ENCODE results near the gene ANKRD2.

ANKRD2 gene

GRCh38 chr10:97572214-97572989 is at the start of gene ANKRD2:
Gene ANKRD2 (plus strand): TSS chr10:97572779. CDS start chr10:97572789, 10 bp downstream.
- CTCF ChIA-PET = interaction anchor here (0.6 to 5.1 kb wide), 28 partner anchors 10 to 554 kb away, joined by 3 to 78 read pairs (median 4); partner anchors contain the start of gene HOGA1
- Histone ChIP-seq H3K9me3 (ENCODE audit: control insufficient read depth, insufficient read depth, low read depth, low read length) (no peaks in the 10 kb centered on the region), H3K4me1 (ENCODE audit: control insufficient read depth, insufficient read depth, low read length) (peaks cover 6% of the 10 kb centered on the region), H3K36me3 (ENCODE audit: control insufficient read depth in 2 of 2, insufficient read depth in 1 of 2, low read length in 2 of 2) (peaks cover 0 to 12% of the 10 kb centered on the region in 2 experiments; a peak in 2 of 3 replicates), H3K27ac (ENCODE audit: extremely low read depth, low read depth, low read length) (no peak within 1 kb of the TSS), H3K4me3 (ENCODE audit: low read depth, low read length) (no peak within 1 kb of the TSS)
- POLR2A ChIA-PET = interaction anchor here (0.6 to 1.5 kb wide), 3 partner anchors 12 to 24 kb away, joined by 3 to 5 read pairs (median 4); partner anchors contain the start of gene HOGA1
- TF ChIP-seq ZNF398 (tag by site-specific recombination; IDR thresholded peaks at IDR 0.05) (no peak), ZSCAN30 (tag by site-specific recombination; IDR thresholded peaks at IDR 0.05) (peak; percentile 93), ZNF521 (tag by site-specific recombination; IDR thresholded peaks at IDR 0.05) (no peak), ZNF2 (tag by site-specific recombination; IDR thresholded peaks at IDR 0.05) (peak; percentile 76; the same call in 1 of the 2 replicates), ZNF600 (tag by site-specific recombination; IDR thresholded peaks at IDR 0.05) (peak; percentile 47; the same call in 1 of the 2 replicates), ZNF302 (tag by site-specific recombination; IDR thresholded peaks at IDR 0.05; ENCODE audit: low read depth) (no peak), SP2 (tag by site-specific recombination; IDR thresholded peaks at IDR 0.05) (no peak), ZNF335 (tag by site-specific recombination; conservative IDR thresholded peaks at IDR 0.05) (no peak), ZNF366 (tag by site-specific recombination; conservative IDR thresholded peaks at IDR 0.05) (no peak), ZNF654 (tag by site-specific recombination; IDR thresholded peaks at IDR 0.05; ENCODE audit: low read depth) (peak; percentile 70), MEIS1 (CRISPR knock-in tag; IDR thresholded peaks at IDR 0.05; ENCODE audit: borderline replicate concordance) (no peak), ZNF776 (tag by site-specific recombination; IDR thresholded peaks at IDR 0.05; ENCODE audit: borderline replicate concordance) (no peak), ZNF529 (tag by site-specific recombination; IDR thresholded peaks at IDR 0.05; ENCODE audit: insufficient replicate concordance) (no peak), ZNF645 (tag by site-specific recombination; IDR thresholded peaks at IDR 0.05) (no peak), PRDM1 (tag by site-specific recombination; IDR thresholded peaks at IDR 0.05) (no peak), ZNF10 (tag by site-specific recombination; IDR thresholded peaks at IDR 0.05) (no peak), HOXA7 (CRISPR knock-in tag; IDR thresholded peaks at IDR 0.05; ENCODE audit: borderline replicate concordance) (no peak), PATZ1 (tag by site-specific recombination; IDR thresholded peaks at IDR 0.05) (no peak; the same call in 1 of the 2 replicates), CTCF (tag by site-specific recombination; IDR thresholded peaks at IDR 0.05) (peak; percentile 92), BCL11A (tag by site-specific recombination; IDR thresholded peaks at IDR 0.05; ENCODE audit: low read depth) (no peak), ZNF354C (tag by site-specific recombination; IDR thresholded peaks at IDR 0.05; ENCODE audit: borderline replicate concordance, low read depth) (no peak), ZNF473 (tag by site-specific recombination; IDR thresholded peaks at IDR 0.05) (no peak), ZNF544 (tag by site-specific recombination; IDR thresholded peaks at IDR 0.05) (no peak), ZNF19 (tag by site-specific recombination; IDR thresholded peaks at IDR 0.05; ENCODE audit: low read depth) (no peak), IKZF3 (tag by site-specific recombination; IDR thresholded peaks at IDR 0.05) (no peak), ZNF791 (tag by site-specific recombination; IDR thresholded peaks at IDR 0.05) (no peak), ZFP3 (tag by site-specific recombination; IDR thresholded peaks at IDR 0.05; ENCODE audit: low read depth) (no peak), ZNF843 (tag by site-specific recombination; IDR thresholded peaks at IDR 0.05) (no peak), ZIC2 (tag by site-specific recombination; IDR thresholded peaks at IDR 0.05) (peak; percentile 46)
